T-helper 22 cell (primary cell): ENCODE measurements around the gene CDC27.
"Not testable (repeated sequence)": the region's sequence is repeated elsewhere in the genome, so short reads cannot be mapped to it uniquely, and the experiment has no call there.

Source experiments
- DNase-seq: peaks from one replicate; pipeline ENCODE4 v3.0.0-alpha.2; 2020; ENCODE audit warnings: low read depth

CDC27 gene

DNA sequence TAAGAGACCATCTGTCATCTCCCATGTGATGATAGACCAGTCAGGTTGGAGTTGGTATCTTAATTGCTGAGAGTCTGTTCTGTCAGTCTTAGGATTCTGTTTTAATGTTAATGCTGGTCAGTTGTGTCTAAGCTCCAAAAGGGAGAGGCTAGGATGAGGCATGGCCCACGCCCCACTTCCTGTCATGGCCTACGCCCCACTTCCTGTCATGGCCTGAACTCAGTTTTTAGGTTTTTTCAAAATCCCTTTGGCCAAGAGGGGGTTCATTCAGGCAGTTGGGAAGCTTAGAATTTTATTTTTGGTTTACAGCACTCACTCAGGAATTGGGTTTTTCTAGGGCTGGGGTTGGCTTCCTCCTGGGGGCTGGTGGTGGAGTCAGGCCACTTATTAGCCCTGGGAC lies 117.9 kb downstream of the CDC27 start:
- not testable (repeated sequence) for DNase-seq

GRCh38 chr17:47070266-47070665 lies 118.8 kb downstream of the CDC27 start:
- DNase-seq = not testable (repeated sequence)
